Endometrial microvascular endothelial cells (primary cell): ENCODE data around the gene INTS14. TPM values are rescaled to one million over a fixed set of nuclear protein-coding genes. Genes with fewer than 3 reads are reported as not detected.
"Not testable (repeated sequence)": the region's sequence is repeated elsewhere in the genome, so short reads cannot be mapped to it uniquely, and the experiment has no call there.

ENCODE experiments used
- in situ Hi-C: cut with HindIII; loops from 2 replicates; pipeline ENCODE4 v1.10.0; 2017; ENCODE audit warnings: low sequenced_read_pairs, low pct_unique_long_range_greater_than_20kb; ENCODE audit errors: inconsistent ontology term
- total RNA-seq: library from RNA; depleted of rRNA; stranded (reverse); fragments of >200 nt; gene quantifications from one replicate; pipeline ENCODE4 v1.2.3, GENCODE V29; 2015; ENCODE audit errors: inconsistent ontology term

Gene INTS14
- total RNA-seq, 1 donor from 2014 or later: 47.9 TPM

DNA sequence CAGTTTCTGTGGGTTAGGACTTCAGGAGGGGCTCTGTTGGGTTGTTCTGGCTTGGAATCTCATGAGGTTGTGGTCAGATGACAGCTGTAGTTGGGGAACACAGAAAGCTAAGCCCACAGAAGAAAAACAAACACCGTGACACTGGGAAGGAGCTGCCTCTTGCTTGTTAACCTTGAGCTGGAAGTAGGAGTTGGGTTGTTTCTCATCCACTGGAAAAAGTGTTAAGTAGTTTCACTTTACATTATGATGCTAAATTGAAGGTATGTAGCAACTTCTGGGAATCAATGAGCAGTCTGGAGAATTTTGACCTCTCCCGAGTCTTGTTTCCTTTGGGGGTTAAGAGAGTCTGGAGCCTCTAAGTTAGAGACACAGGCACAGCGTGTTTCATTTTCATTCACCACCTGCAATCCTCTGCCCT lies 60.2 kb downstream of the INTS14 start:
- in situ Hi-C loops: no loop called here

DNA sequence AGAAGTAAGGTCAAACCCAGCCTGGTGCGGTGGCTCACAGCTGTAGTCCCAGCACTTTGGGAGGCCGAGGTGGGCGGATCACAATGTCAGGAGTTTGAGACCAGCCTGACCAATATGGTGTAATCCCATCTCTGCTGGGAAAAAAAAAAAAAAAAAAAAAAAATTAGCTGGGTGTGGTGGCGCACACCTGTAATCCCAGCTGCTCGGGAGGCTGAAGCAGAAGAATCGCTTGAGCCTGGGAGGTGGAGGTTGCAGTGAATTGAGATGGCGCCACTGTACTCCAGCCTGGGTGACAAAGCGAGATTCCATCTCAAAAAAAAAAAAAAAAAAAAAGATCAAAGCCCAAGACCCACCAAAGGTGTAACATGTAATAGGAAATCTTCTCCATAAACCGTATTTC lies 61.6 kb downstream of the INTS14 start:
- in situ Hi-C loops: not testable (repeated sequence)

- in situ Hi-C loops: no loop called here
These were observed 63.1 kb downstream of the INTS14 start for GRCh38 chr15:65547841-65548240.

GRCh38 chr15:65541231-65541820 lies 69.6 kb downstream of the INTS14 start:
- in situ Hi-C loops: no loop called here

- in situ Hi-C loops: no loop called here
These were observed 70.6 kb downstream of the INTS14 start for GRCh38 chr15:65540314-65540713.

DNA sequence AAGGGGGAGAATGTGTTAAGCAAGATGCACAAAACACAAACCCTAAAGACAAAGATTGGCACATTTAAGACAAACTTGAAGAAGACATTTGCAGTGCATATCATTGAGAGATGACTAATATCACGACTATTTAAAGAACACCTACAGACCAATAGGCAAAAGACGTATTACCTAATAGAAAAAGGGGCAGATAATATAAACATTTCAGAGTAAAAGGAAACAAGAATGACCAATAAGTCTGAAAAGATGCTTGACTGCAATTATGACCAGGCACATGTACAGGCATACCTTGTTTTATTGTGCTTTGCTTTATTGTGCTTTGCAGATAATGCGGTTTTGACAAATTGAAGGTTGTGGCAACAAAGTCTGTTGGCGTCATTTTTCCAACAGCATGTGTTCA lies 75.7 kb downstream of the INTS14 start:
- in situ Hi-C loops: no loop called here

GRCh38 chr15:65533057-65533756 lies 77.7 kb downstream of the INTS14 start:
- in situ Hi-C loops: no loop called here

DNA sequence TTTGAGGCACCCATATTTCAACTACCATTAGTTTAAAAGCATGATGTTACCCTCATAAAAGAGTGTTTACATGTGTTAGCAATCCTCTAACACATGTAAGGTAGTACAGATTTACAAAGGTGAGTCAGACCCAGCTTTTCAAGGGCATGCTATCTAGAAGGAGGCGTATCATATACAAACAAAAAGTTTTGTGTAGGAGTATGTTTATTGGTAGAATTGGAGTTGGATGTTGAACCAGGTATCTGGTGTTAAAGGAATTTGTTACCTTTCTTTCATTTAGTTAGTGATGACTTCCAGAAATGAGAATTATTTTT lies 78.2 kb downstream of the INTS14 start:
- in situ Hi-C loops: no loop called here

DNA sequence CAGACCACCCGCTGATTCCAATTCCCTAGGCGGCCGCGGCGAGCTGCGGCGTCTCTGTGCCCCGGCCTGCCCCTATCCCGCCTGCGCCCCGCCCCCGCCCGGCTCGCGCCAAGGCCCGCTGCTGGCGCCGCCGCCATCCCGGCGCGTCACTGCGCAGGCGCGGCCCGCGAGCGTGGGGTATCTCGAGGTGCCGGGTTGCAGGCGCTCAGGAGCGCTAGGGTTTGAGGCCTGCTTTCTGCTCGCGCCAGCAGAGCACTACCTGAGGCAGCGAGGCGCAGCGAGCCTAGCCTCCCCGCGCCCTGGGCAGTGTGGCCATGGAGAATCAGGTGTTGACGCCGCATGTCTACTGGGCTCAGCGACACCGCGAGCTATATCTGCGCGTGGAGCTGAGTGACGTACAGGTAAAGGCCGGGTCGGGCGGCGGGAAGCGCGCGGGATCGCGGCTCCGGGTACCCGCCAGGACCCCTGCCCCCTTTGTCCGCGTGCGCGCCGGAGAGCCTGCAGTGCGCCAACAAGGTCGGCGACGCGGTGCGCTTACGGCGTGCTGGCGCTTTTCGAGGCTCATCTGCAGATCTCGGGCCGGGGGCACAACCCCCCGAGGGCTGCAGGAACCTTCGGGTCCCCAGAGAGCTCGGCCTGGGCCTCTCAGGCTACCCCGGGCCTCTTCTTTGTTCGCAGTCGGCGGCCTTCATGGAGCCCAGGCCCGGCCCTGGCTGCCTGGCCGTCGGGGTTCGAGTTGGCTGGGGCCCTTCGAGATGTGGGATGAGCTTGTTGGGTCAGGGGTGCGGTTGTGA lies 80.4 kb downstream of the INTS14 start, which contains the start of gene HACD3:
TSS of gene HACD3 (plus strand) at position 146 of the 794 bp plus-strand sequence. CDS start at position 315, 169 bp downstream.
- in situ Hi-C loops: no loop called here

- in situ Hi-C loops: no loop called here
These were observed 81.1 kb downstream of the INTS14 start for GRCh38 chr15:65529762-65530317.

Other genes with a start within 250 kb of the INTS14 start
- gene IGDCC3, start 233.1 kb downstream of the INTS14 start, total RNA-seq: not detected
- gene IGDCC4, start 188.2 kb downstream of the INTS14 start, total RNA-seq: not detected
- gene DPP8, start 93.4 kb downstream of the INTS14 start, total RNA-seq: 25.6 TPM
- 89.9 TPM for gene HACD3, start 80.7 kb downstream of the INTS14 start, total RNA-seq
- 4.8 TPM for gene SLC24A1, start 10.8 kb upstream of the INTS14 start, total RNA-seq
- 21.2 TPM for gene DENND4A, start 181.2 kb upstream of the INTS14 start, total RNA-seq